HepG2 (cell line): ENCODE results near the gene SNPH. TPM values are rescaled to one million over a fixed set of nuclear protein-coding genes. Genes with fewer than 3 reads are reported as not detected.

ENCODE experiments used
- ATAC-seq: fragments of 200-7000 bp; cut with Tn5 transposase; 3 replicates; pipeline ENCODE4 v1.9.1; 2020; ENCODE audit warnings: mild to moderate bottlenecking, moderate library complexity
- BruUV-seq: library from RNA; stranded (reverse); fragments of 400-500 nt; replicated peaks from 2 replicates; lab custom pipeline; 2021; lab: Mats Ljungman, UMichigan
- CTCF ChIA-PET: fragments of 300-600 bp; formaldehyde crosslinking; extraction: SDS; loops from one replicate; lab custom pipeline; 2021; ENCODE audit warnings: low total read pairs, inconsistent platforms, low intra/inter-chr PET ratio; lab: Yijun Ruan, JAX
- POLR2A ChIA-PET: fragments of 350-600 bp; sonication (Branson Sonifier 250); formaldehyde crosslinking; loops from one replicate; lab custom pipeline; 2020; ENCODE audit warnings: antibody characterized with exemption, inconsistent platforms; lab: Yijun Ruan, JAX
- DNase-seq: peaks from one replicate; pipeline ENCODE4 v3.0.0-alpha.2; 2015; ENCODE audit warnings: low spot score
- FAIRE-seq: peaks from 3 replicates; lab custom pipeline; 2011; peaks lifted over from hg19 to GRCh38; lab: Jason Lieb, UNC
- H2AFZ ChIP-seq: one replicate; pipeline ENCODE4 v1.6.1; 2011; ENCODE audit warnings: low read length, inconsistent platforms
- H3K27ac ChIP-seq: fragments of 300-600 bp; 3 replicates; pipeline ENCODE4 v1.8.0; 2011; ENCODE audit warnings: mixed run types, mild to moderate bottlenecking, mixed read lengths, low read length, inconsistent platforms; ENCODE audit not compliant: insufficient read depth; ENCODE audit errors: extremely low read length
- H3K27me3 ChIP-seq, 2 experiments: fragments of 200-600 bp in 1 of 2; 2 replicates in 1 of 2; 3 replicates in 1 of 2; pipeline versions ENCODE4 v1.6.0 to v1.8.0; 2011; ENCODE audit warnings: low read length in 2 of 2, mild to moderate bottlenecking in 2 of 2, moderate library complexity in 2 of 2, inconsistent platforms in 1 of 2; ENCODE audit not compliant: insufficient read depth in 2 of 2, control insufficient read depth in 1 of 2
- H3K36me3 ChIP-seq, 2 experiments: fragments of 200-600 bp in 1 of 2; replicated peaks in 1 of 2; 2 replicates in 1 of 2; 3 replicates in 1 of 2; pipeline versions ENCODE4 v1.5.1 to v1.8.0; 2011; ENCODE audit warnings: low read length in 2 of 2, inconsistent platforms in 1 of 2; ENCODE audit not compliant: insufficient read depth in 2 of 2, control insufficient read depth in 1 of 2
- H3K4me1 ChIP-seq: 2 replicates; pipeline ENCODE4 v1.5.1; 2012; ENCODE audit warnings: low read length, inconsistent platforms; ENCODE audit not compliant: insufficient read depth
- H3K4me2 ChIP-seq: 2 replicates; pipeline ENCODE4 v1.6.0; 2011; ENCODE audit warnings: low read depth, low read length, inconsistent platforms
- H3K4me3 ChIP-seq, 3 experiments: fragments of 200-600 bp in 1 of 3; sonication (generic), shearing (Covaris generic) in 1 of 3; replicated peaks in 1 of 3; 2 replicates each; pipeline ENCODE4 v1.5.1; 2011 to 2016; ENCODE audit warnings: low read length in 3 of 3, inconsistent platforms in 2 of 3, low read depth in 2 of 3, mild to moderate bottlenecking in 2 of 3, control low read depth in 1 of 3, mixed read lengths in 1 of 3; ENCODE audit not compliant: insufficient read depth in 1 of 3
- H3K79me2 ChIP-seq: one replicate; pipeline ENCODE4 v1.6.1; 2011; ENCODE audit warnings: low read length, inconsistent platforms; ENCODE audit not compliant: insufficient read depth
- H3K9ac ChIP-seq: 2 replicates; pipeline ENCODE4 v1.6.0; 2011; ENCODE audit warnings: mild to moderate bottlenecking, low read depth, low read length, inconsistent platforms; ENCODE audit not compliant: insufficient read depth
- H3K9me3 ChIP-seq: 2 replicates; pipeline ENCODE4 v1.5.1; 2012; ENCODE audit warnings: mild to moderate bottlenecking, low read length
- H4K20me1 ChIP-seq: 2 replicates; pipeline ENCODE4 v1.6.0; 2011; ENCODE audit warnings: inconsistent platforms, mild to moderate bottlenecking, low read length, moderate library complexity; ENCODE audit not compliant: insufficient read depth
- PHF8 ChIP-seq: sonication (generic); formaldehyde crosslinking; IDR thresholded peaks from 2 replicates; pipeline ENCODE4 v1.5.0; 2020; ENCODE audit warnings: missing genetic modification reagents
- ZNF598 ChIP-seq: sonication (generic); formaldehyde crosslinking; IDR thresholded peaks from 2 replicates; pipeline ENCODE4 v1.5.1; 2020; ENCODE audit warnings: mild to moderate bottlenecking, missing genetic modification reagents, borderline replicate concordance
- ZNF672 ChIP-seq: sonication (generic); formaldehyde crosslinking; IDR thresholded peaks from 2 replicates; pipeline ENCODE4 v1.8.1; 2022; ENCODE audit warnings: missing genetic modification reagents
- WGBS: methylation state at CpG from one replicate; pipeline ENCODE4 v1.1.6; 2017; ENCODE audit warnings: low lambda C conversion rate; 5-methylcytosine and 5-hydroxymethylcytosine counted together
- in situ Hi-C: cut with HindIII; loops from 2 replicates; pipeline ENCODE4 v1.10.0; 2017; ENCODE audit warnings: low pct_unique_long_range_greater_than_20kb; ENCODE audit not compliant: extremely low pct_ligation_motif_present
- intact Hi-C: fragments of 100-400 bp; cut with micrococcal nuclease; formaldehyde crosslinking; loops from one replicate; pipeline ENCODE4 v1.10.0; 2022; ENCODE audit not compliant: unreplicated experiment
- polyA plus RNA-seq, 8 experiments: library from polyadenylated mRNA; depleted of rRNA in 3 of 8; stranded (reverse) in 7 of 8; unstranded in 1 of 8; fragments of >200 nt; fragmentation: Illumina TruSeq in 4 of 8; extraction: Trizol in 4 of 8; gene quantifications; 2 replicates each; pipeline versions ENCODE4 v1.2.1 to v1.2.3, GENCODE V29; 2011 to 2016; ENCODE audit warnings: low read depth in 4 of 8, missing spikeins in 1 of 8, mixed read lengths in 1 of 8; ENCODE audit not compliant: insufficient read depth in 1 of 8
- total RNA-seq, 5 experiments: library from RNA; depleted of rRNA; stranded (reverse); fragments of >200 nt; fragmentation: Illumina TruSeq; extraction: Trizol; gene quantifications; 2 replicates each; pipeline ENCODE4 v1.2.3, GENCODE V29; 2016; ENCODE audit warnings: low read depth in 1 of 5
- TF ChIP-seq, protein P1 (sequence below): sonication (generic); formaldehyde crosslinking; IDR thresholded peaks from 2 replicates; pipeline ENCODE4 v1.5.0; 2020; ENCODE audit warnings: mild to moderate bottlenecking, missing genetic modification reagents
- TF ChIP-seq, protein P2 (sequence below): IDR thresholded peaks from 2 replicates; pipeline ENCODE4 v1.6.1; 2016; ENCODE audit warnings: mild to moderate bottlenecking, missing biosample characterization, missing genetic modification reagents
- TF ChIP-seq, protein P3 (sequence below): sonication (generic); formaldehyde crosslinking; IDR thresholded peaks from 2 replicates; pipeline ENCODE4 v1.4.0; 2020; ENCODE audit warnings: mild to moderate bottlenecking, missing genetic modification reagents

The SNPH gene
- total and polyA plus RNA-seq, 2 of the 13 experiments (the other 11 are each of a cell fraction or from before 2014, with no cell fraction given) = 0.09 TPM; not detected in 1

DNA sequence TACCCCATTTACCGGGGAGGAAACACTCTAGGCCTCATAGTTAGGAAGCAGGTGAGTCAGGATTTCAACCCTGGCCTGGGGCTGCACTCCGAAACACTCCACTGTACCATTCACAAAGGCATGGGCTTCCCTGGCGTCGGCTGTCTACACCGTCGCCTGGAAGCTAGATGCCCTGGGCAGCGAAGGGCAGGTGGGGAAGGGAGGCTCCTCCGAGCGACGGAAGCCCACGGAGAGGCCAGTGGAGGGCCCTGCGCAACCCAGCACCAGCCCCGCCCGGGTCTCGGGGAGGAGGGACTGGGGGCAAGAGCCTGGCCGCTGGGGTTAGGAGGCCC, 46.8 kb downstream of the SNPH start:
- no TSS peak for BruUV-seq
- WGBS = 71% methylated on average over 13 of the region's 16 CpGs
- no peak overlapping the region for H3K4me3 ChIP-seq
- no peaks in the 10 kb centered on the region for H3K9me3 ChIP-seq
- ChIA-PET CTCF (interaction anchor here (0.8 to 6.5 kb wide), 5 partner anchors 85 to 191 kb away, joined by 3 to 122 read pairs (median 21); partner anchors contain the start of gene NSFL1C), POLR2A (interaction anchor here (1.1 to 1.6 kb wide), 2 partner anchors 13 to 124 kb away, joined by 4 to 5 read pairs; no protein-coding TSS in a partner anchor)
- no peak overlapping the region for H3K9ac ChIP-seq
- DNase-seq (no peak), FAIRE-seq (no peak), ATAC-seq (peak; percentile 4; the same call in 2 of the 3 replicates)
- peaks cover 12% of the 10 kb centered on the region for H3K4me1 ChIP-seq
- no peak overlapping the region for H3K4me2 ChIP-seq
- in situ Hi-C loops (loop anchor here (5.0 kb wide), 1 partner anchor 129 kb away; no protein-coding TSS in a partner anchor), intact Hi-C loops (loop anchor here (1.0 kb wide), 4 partner anchors 12 to 190 kb away; no protein-coding TSS in a partner anchor)
- no peaks in the 10 kb centered on the region for H3K79me2 ChIP-seq
- TF ChIP-seq ZNF598 (CRISPR knock-in tag) (no peak), ZNF672 (CRISPR knock-in tag) (no peak), PHF8 (CRISPR knock-in tag) (peak; percentile 15; the same call in 1 of the 2 replicates)
- TF ChIP-seq, protein P1, sequence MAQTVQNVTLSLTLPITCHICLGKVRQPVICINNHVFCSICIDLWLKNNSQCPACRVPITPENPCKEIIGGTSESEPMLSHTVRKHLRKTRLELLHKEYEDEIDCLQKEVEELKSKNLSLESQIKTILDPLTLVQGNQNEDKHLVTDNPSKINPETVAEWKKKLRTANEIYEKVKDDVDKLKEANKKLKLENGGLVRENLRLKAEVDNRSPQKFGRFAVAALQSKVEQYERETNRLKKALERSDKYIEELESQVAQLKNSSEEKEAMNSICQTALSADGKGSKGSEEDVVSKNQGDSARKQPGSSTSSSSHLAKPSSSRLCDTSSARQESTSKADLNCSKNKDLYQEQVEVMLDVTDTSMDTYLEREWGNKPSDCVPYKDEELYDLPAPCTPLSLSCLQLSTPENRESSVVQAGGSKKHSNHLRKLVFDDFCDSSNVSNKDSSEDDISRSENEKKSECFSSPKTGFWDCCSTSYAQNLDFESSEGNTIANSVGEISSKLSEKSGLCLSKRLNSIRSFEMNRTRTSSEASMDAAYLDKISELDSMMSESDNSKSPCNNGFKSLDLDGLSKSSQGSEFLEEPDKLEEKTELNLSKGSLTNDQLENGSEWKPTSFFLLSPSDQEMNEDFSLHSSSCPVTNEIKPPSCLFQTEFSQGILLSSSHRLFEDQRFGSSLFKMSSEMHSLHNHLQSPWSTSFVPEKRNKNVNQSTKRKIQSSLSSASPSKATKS (CRISPR knock-in tag) = no peak
- TF ChIP-seq, protein P2, sequence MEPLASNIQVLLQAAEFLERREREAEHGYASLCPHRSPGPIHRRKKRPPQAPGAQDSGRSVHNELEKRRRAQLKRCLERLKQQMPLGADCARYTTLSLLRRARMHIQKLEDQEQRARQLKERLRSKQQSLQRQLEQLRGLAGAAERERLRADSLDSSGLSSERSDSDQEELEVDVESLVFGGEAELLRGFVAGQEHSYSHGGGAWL (CRISPR knock-in tag) = no peak
- TF ChIP-seq, protein P3, sequence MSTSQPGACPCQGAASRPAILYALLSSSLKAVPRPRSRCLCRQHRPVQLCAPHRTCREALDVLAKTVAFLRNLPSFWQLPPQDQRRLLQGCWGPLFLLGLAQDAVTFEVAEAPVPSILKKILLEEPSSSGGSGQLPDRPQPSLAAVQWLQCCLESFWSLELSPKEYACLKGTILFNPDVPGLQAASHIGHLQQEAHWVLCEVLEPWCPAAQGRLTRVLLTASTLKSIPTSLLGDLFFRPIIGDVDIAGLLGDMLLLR (CRISPR knock-in tag) = no peak
- H3K27me3 ChIP-seq = peaks cover 0 to 3% of the 10 kb centered on the region in 2 experiments; a peak in 3 of 5 replicates
- H4K20me1 ChIP-seq = no peaks in the 10 kb centered on the region
- no peak overlapping the region for H2AFZ ChIP-seq
- no peaks in the 10 kb centered on the region for H3K36me3 ChIP-seq
- no peak overlapping the region for H3K27ac ChIP-seq
